Heart left ventricle (tissue), 13 donors: ENCODE results near the gene RPL6.

Experiments used
- CTCF ChIP-seq, 12 donors: fragments of 200-600 bp; sonication (generic) in 4 of 12; IDR thresholded peaks; one replicate each; pipeline versions ENCODE4 v1.5.0 to v1.8.0; 2018 to 2022; ENCODE audit warnings: antibody characterized with exemption in 12 of 12, mild to moderate bottlenecking in 5 of 12
- POLR2A ChIP-seq, 2 donors: fragments of 450-650 bp; IDR thresholded peaks; one replicate each; pipeline ENCODE4 v1.6.1; 2017; ENCODE audit warnings: antibody characterized with exemption in 2 of 2, mild to moderate bottlenecking in 2 of 2, moderate library complexity in 2 of 2
- donor health status: ischemic (EF 13 %, LVEDD 7.1; RV severe dilation, severe dysfunction).
- donor health status: DM: no; HTN: yes; CAD: no.
- donor health status: DM: no; HTN: no; CAD: no.
- donor health status: ischemic (EF 25% LVEDD 6.9; RV normal size, moderate dysfunction).
- donor health status: ischemic (EF 25% LVEDD 5.7; RV mildly dilated, moderate dysfunction).
- donor health status: ischemic (EF 35%, LVEDD 5.7; RV mildly dilated, moderate dysfunction).
- donor health status: nonischemic (EF 11% LVEDD 7.7; RV severe dilation, severe dysfunction).
- donor health status: DM: yes; HTN: yes; CAD: no.
- donor health status: PGD.
- donor health status: ischemic (EF 29% LVEDD 5.4; RV normal size, mild dysfunction).
- donor health status: nonischemic (EF 23%, LVEDD 6.1; RV moderate dilation, normal function).

GRCh38 chr12:112389228-112389627 is 20.2 kb downstream of the RPL6 start:
- TF ChIP-seq POLR2A (IDR thresholded peaks at IDR 0.05): no peak
- no peak for TF ChIP-seq CTCF (IDR thresholded peaks at IDR 0.05)
